Heart right ventricle (tissue), 16 donors: ENCODE measurements around the gene YY1AP1. TPM values are rescaled to one million over a fixed set of nuclear protein-coding genes. Genes with fewer than 3 reads are reported as not detected.
"Not testable (repeated sequence)": the region's sequence is repeated elsewhere in the genome, so short reads cannot be mapped to it uniquely, and the experiment has no call there.

Experiments used
- ATAC-seq, 8 donors: fragments of 200-7000 bp; cut with Tn5 transposase; one replicate each; pipeline ENCODE4 v1.9.1; 2020; ENCODE audit warnings: mild to moderate bottlenecking in 8 of 8, moderate library complexity in 8 of 8, moderate number of reproducible peaks in 1 of 8
- DNase-seq, 2 donors: peaks; one replicate each; pipeline ENCODE4 v3.0.0-alpha.2; 2020
- H3K27ac ChIP-seq, 10 donors: fragments of 200-600 bp; sonication (generic) in 2 of 10; one replicate each; pipeline versions ENCODE4 v1.5.0 to v1.8.0; 2020 to 2022; ENCODE audit warnings: mild to moderate bottlenecking in 3 of 10
- H3K27me3 ChIP-seq, 7 donors: fragments of 200-600 bp; one replicate each; pipeline ENCODE4 v1.8.0; 2021 to 2022; ENCODE audit warnings: mild to moderate bottlenecking in 2 of 7
- H3K36me3 ChIP-seq, 9 donors: fragments of 200-600 bp; sonication (generic) in 1 of 9; one replicate each; pipeline versions ENCODE4 v1.5.0 to v1.8.0; 2020 to 2022; ENCODE audit warnings: mild to moderate bottlenecking in 2 of 9
- H3K4me1 ChIP-seq, 9 donors: fragments of 200-600 bp; sonication (generic) in 1 of 9; one replicate each; pipeline versions ENCODE4 v1.5.0 to v1.8.0; 2020 to 2022; ENCODE audit warnings: mild to moderate bottlenecking in 4 of 9
- H3K4me3 ChIP-seq, 10 donors: fragments of 200-600 bp; sonication (generic) in 2 of 10; one replicate each; pipeline versions ENCODE4 v1.5.0 to v1.8.0; 2020 to 2022; ENCODE audit warnings: mild to moderate bottlenecking in 7 of 10, moderate library complexity in 2 of 10
- H3K9me3 ChIP-seq, 11 donors: fragments of 200-600 bp in 10 of 11; sonication (generic) in 2 of 11; one replicate each; pipeline versions ENCODE4 v1.5.0 to v1.8.0; 2013 to 2022; ENCODE audit warnings: mild to moderate bottlenecking in 2 of 11, control low read depth in 1 of 11, moderate library complexity in 1 of 11
- CTCF ChIP-seq, 9 donors: fragments of 200-600 bp; sonication (generic) in 2 of 9; IDR thresholded peaks; one replicate each; pipeline versions ENCODE4 v1.5.0 to v1.8.0; 2021 to 2022; ENCODE audit warnings: antibody characterized with exemption in 9 of 9, mild to moderate bottlenecking in 5 of 9, moderate library complexity in 1 of 9
- WGBS, 2 donors: extraction: QIAGEN DNeasy Blood & Tissue Kit; methylation state at CpG; one replicate each; pipeline ENCODE4 v1.1.7; 2013; ENCODE audit warnings: inconsistent platforms in 1 of 2; 5-methylcytosine and 5-hydroxymethylcytosine counted together
- intact Hi-C, 10 donors: fragments of 100-400 bp; cut with DNase I; formaldehyde crosslinking; loops; one replicate each; pipeline versions ENCODE4 v1.11.1 to v1.14.2; 2022
- polyA plus RNA-seq, 2 donors: library from polyadenylated mRNA; stranded (reverse); fragments of 200-250 nt; gene quantifications; one replicate each; pipeline ENCODE4 v1.2.3, GENCODE V29; 2013
- total RNA-seq, 10 donors: library from RNA; stranded (reverse); fragmentation: NEBNext Ultra II Directional in 3 of 10; extraction: Animal tissue kit (Norgen Biotek cat#: 25700) in 3 of 10; gene quantifications; one replicate each; pipeline versions ENCODE4 v1.2.1 to v1.2.4, GENCODE V29; 2021 to 2023
- donor health status: Arrhythmogenic right ventricular cardiomyopathy.
- donor health status: ischemic (EF 13 %, LVEDD 7.1; RV severe dilation, severe dysfunction).
- donor health status: healthy with polysubstance abuse.
- donor health status: DM: no; HTN: yes; CAD: no.
- donor health status: DM: no; HTN: no; CAD: no.
- donor health status: ischemic (EF 25% LVEDD 6.9; RV normal size, moderate dysfunction).
- donor health status: ischemic (EF 25% LVEDD 5.7; RV mildly dilated, moderate dysfunction).
- donor health status: healthy.
- donor health status: DM: yes; HTN: yes; CAD: no.
- donor health status: Ischemic cardiomyopathy.
- donor health status: ischemic (EF 35%, LVEDD 5.7; RV mildly dilated, moderate dysfunction).
- donor health status: nonischemic (EF 11% LVEDD 7.7; RV severe dilation, severe dysfunction).
- donor health status: DM: yes; HTN: yes; CAD: no.
- donor health status: PGD.
- donor health status: ischemic (EF 29% LVEDD 5.4; RV normal size, mild dysfunction).
- donor health status: nonischemic (EF 23%, LVEDD 6.1; RV moderate dilation, normal function).

Gene YY1AP1
- total and polyA plus RNA-seq, 12 donors = 32.3 to 85.1 (median 66.3) TPM

- 90 to 96% methylated on average over 4 of the region's 4 CpGs for WGBS, 2 donors
Measured at GRCh38 chr1:155678027-155678426, 10.5 kb downstream of the YY1AP1 start.

GRCh38 chr1:155673003-155673402 is 15.6 kb downstream of the YY1AP1 start:
- intact Hi-C loops = loop anchor here in 3 of 10 donors (10.0 kb wide), 2 partner anchors 52 to 62 kb away; no protein-coding TSS in a partner anchor
- Histone ChIP-seq H3K27me3 (no peaks in the 10 kb centered on the region), H3K36me3 (peaks cover 5 to 100% (median 89%) of the 10 kb centered on the region in 9 donors), H3K27ac (no peak overlapping the region), H3K9me3 (no peaks in the 10 kb centered on the region), H3K4me1 (no peaks in the 10 kb centered on the region), H3K4me3 (no peak overlapping the region)
- ATAC-seq (no peak), DNase-seq (no peak)
- TF ChIP-seq CTCF (IDR thresholded peaks at IDR 0.05) = no peak
- WGBS, 2 donors = 92 to 94% methylated on average over 6 of the region's 6 CpGs

More at GRCh38 chr1:155678027-155678426, 10.5 kb downstream of the YY1AP1 start:
- H3K27me3 ChIP-seq = no peaks in the 10 kb centered on the region
- no peak overlapping the region for H3K4me3 ChIP-seq
- intact Hi-C loops = loop anchor here in 3 of 10 donors (10.0 kb wide), 2 partner anchors 47 to 57 kb away; no protein-coding TSS in a partner anchor
- H3K27ac ChIP-seq = no peak overlapping the region
- no peak for DNase-seq
- peaks cover 0 to 85% (median 56%) of the 10 kb centered on the region in 9 donors for H3K36me3 ChIP-seq
- no peak for ATAC-seq
- no peak for TF ChIP-seq CTCF (IDR thresholded peaks at IDR 0.05)
- H3K9me3 ChIP-seq = no peaks in the 10 kb centered on the region
- peaks cover 0 to 33% (median 19%) of the 10 kb centered on the region in 9 donors for H3K4me1 ChIP-seq

- Histone ChIP-seq H3K27me3 (no peaks in the 10 kb centered on the region), H3K4me1 (no peaks in the 10 kb centered on the region), H3K9me3 (no peaks in the 10 kb centered on the region), H3K36me3 (peaks cover 5 to 100% (median 89%) of the 10 kb centered on the region in 9 donors), H3K27ac (no peak overlapping the region), H3K4me3 (no peak overlapping the region)
- intact Hi-C loops = loop anchor here in 3 of 10 donors (10.0 kb wide), 2 partner anchors 53 to 63 kb away; no protein-coding TSS in a partner anchor
- no peak for TF ChIP-seq CTCF (IDR thresholded peaks at IDR 0.05)
- ATAC-seq (no peak), DNase-seq (no peak)
- WGBS, 2 donors = 95 to 96% methylated on average over 4 of the region's 4 CpGs
Measured at GRCh38 chr1:155671750-155672149, 16.8 kb downstream of the YY1AP1 start.

- intact Hi-C loops = loop anchor here in 3 of 10 donors (10.0 kb wide), 2 partner anchors 55 to 65 kb away; no protein-coding TSS in a partner anchor
- TF ChIP-seq CTCF (IDR thresholded peaks at IDR 0.05) = no peak
- no peak overlapping the region for H3K4me3 ChIP-seq
- no peaks in the 10 kb centered on the region for H3K4me1 ChIP-seq
- H3K36me3 ChIP-seq = peaks cover 5 to 100% (median 86%) of the 10 kb centered on the region in 9 donors
- DNase-seq (no peak), ATAC-seq (no peak)
- H3K9me3 ChIP-seq = no peaks in the 10 kb centered on the region
- 98% methylated on average over 5 of the region's 5 CpGs for WGBS, 2 donors
- no peak overlapping the region for H3K27ac ChIP-seq
- no peaks in the 10 kb centered on the region for H3K27me3 ChIP-seq
Measured at GRCh38 chr1:155669233-155670162, 19.1 kb downstream of the YY1AP1 start.

GRCh38 chr1:155661239-155661638 is 27.3 kb downstream of the YY1AP1 start:
- ATAC-seq, DNase-seq, H3K9me3 ChIP-seq, H3K4me3 ChIP-seq, H3K27me3 ChIP-seq, H3K27ac ChIP-seq, H3K4me1 ChIP-seq: not testable (repeated sequence)
- peaks cover 0 to 82% (median 63%) of the 10 kb centered on the region in 9 donors for H3K36me3 ChIP-seq
- intact Hi-C loops = loop anchor here in 1 of 10 donors (5.0 kb wide), 1 partner anchor 246 kb away; no protein-coding TSS in a partner anchor
- 98 to 99% methylated on average over 3 of the region's 4 CpGs for WGBS, 2 donors
